ENCODE data around the gene SLC35A4.

SLC35A4 gene, protein sequence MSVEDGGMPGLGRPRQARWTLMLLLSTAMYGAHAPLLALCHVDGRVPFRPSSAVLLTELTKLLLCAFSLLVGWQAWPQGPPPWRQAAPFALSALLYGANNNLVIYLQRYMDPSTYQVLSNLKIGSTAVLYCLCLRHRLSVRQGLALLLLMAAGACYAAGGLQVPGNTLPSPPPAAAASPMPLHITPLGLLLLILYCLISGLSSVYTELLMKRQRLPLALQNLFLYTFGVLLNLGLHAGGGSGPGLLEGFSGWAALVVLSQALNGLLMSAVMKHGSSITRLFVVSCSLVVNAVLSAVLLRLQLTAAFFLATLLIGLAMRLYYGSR

DNA sequence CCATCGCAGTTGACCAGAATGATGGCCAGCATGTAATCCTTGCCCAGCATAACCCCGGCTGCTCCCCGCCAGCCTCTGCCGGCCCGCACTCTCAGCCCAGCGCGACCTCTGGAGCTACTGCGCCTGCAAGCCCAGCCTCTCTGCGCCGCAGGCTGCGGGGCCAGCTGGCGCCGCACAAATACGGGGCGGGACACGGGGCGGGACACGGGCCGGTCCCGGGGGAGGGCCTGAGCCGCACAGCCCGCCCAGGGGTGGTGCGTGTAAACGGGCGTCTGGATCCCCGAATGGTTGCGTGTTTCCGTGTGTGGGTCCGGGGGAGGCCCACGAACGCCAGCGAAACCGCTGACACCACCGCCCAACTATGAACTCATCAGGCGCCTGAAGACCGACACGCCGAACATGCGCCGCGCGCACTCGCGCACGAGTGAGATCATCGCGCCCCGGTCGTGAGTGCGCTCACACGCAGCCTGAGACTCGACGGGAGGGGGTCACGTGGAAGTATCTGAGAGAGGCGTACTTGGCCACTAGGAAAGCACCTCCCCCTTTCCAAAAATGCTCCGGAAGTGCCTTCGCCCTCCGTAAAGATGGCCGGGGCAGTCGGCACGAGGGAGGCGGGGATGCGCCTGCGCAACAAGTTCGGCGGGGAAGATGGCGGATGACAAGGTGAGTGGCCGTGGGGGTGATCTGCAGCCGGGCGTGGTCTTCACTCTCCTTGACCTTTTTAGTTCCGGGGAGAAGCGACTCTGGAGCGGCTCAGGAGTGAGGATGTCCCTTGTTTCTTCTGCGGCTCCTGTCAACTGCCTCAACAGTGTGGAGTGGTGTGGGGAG, at the start of gene SLC35A4, which contains the start of gene APBB3:
Gene SLC35A4, plus strand, starts transcription at position 633 of the 828 bp plus-strand sequence. CDS start 2,342 bp downstream, outside the sequence.
Gene APBB3, minus strand, starts transcription at position 403 of the 828 bp plus-strand sequence. Its CDS starts 353 bp downstream, at position 50.
- peak; percentile 99 for DNase-seq (ENCODE audit: low read depth)

DNA sequence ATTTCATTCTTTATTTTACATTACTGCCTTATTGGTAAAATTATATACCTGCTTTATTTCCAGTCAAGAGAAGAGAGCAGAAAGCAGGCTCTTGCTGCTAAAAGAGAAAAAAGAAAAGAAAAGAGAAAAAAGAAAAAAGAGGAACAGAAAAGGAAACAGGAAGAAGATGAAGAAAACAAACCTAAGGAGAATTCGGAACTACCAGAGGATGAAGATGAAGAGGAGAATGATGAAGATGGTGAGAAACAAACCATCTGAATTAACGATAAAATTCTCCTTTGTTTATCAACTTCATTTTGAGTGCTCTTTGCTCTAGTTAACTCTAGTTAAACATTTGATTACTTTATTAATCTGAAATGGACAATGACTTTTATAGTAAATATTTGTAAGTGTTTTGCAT, 40.6 kb upstream of the SLC35A4 start:
- no peak for DNase-seq (ENCODE audit: low read depth)

DNA sequence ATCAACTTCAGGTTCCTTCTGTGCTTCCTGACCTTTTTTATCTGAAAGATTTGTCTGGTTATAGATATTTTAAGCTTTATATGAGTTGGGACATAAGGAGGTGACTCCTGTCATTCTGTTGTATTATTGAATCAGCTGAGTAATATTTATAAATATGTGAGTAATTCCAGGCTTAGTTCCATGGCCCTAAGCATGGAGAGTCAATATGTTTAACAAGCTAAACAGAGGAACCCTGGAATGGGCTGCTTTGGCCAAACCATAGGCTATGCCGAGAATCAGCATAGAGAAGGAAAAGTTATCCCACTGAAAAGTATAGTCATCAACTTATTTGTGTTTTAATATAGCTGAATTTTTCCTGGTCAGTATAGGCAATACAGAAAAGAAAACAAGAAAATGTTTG, 24.4 kb upstream of the SLC35A4 start:
- no peak for DNase-seq (ENCODE audit: low read depth)

DNA sequence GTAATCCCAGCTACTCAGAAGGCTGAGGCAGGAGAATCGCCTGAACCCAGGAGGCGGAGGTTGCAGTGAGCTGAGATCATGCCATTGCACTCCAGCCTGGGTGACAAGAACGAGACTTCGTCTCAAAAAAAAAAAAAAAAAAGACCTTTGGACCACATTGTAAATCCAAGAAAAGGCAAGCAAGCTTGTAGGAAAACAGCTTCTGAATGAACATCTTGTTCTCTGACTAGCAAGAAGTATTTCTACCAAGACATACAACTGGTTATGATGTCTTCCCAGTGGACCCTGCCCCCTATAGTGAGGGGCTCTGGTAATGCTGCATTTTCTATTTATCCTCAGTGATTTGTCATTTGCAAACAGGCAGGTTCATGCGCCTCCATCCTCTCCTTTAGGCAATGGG, 21.7 kb upstream of the SLC35A4 start:
- no peak for DNase-seq (ENCODE audit: low read depth)

DNA sequence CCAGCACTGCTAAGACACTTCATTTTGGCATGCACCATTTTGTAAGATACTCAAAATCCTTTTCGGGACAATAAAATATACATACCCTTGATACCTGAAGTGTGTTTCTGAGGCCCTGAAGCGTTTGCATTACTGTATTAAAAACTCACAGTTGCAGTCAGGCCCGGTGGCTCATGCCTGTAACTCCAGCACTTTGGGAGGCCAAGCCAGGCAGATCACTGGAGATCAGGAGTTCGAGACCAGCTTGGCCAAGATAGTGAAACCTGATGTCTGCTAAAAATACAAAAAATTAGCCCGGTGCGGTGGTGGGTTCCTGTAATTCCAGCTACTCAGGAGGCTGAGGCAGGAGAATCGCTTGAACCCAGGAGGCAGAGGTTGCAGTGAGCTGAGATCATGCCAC, 19.6 kb upstream of the SLC35A4 start:
- no peak for DNase-seq (ENCODE audit: low read depth)

DNA sequence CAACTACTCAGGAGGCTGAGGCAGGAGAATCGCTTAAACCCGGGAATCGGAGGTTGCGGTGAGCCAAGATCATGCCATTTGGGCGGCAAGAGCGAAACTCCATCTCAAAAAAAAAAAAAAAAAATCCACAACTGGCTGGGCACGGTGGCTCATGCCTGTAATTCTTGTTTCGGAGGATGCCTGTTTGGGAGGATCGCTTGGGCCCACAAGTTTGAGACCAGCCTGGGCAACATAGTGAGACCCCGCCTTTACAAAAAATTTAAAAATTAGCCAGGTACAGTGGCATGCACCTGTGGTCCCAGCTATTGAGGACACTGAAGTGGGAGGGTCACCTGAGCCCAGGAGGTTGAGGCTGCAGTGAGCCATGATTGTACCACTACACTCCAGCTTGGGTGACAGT, 19.0 kb upstream of the SLC35A4 start:
- DNase-seq (ENCODE audit: low read depth) = no peak

DNA sequence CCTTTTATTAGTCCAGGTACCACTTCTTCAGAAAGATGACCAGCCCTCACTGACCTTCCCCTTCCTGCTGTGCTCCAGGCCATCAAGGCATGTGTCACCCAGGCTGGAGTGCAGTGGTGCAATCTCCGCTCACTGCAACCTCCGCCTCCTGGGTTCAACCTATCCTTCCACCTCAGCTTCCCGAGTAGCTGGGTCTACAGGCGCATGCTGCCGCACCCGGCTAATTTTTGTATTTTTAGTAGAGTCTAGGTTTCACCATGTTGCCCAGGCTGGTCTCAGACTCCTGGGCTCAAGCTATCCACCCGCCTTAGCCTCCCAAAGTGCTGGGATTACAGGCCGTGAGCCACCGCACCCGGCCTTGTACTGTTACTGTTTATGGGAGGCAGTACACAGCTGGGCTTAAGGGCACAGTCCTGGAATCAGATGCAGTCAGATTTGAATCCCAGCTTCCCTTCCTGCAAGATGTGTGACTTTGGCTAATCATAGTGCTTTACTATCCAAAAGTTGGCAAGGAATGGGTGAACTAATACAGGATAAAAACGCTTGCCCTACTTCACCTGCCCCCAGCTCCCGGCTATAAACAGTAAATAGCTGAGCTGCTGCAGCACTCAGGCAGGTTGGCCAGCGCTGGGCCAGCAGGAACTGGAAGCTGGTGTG, 17.6 kb upstream of the SLC35A4 start:
- DNase-seq (ENCODE audit: low read depth) = no peak

DNA sequence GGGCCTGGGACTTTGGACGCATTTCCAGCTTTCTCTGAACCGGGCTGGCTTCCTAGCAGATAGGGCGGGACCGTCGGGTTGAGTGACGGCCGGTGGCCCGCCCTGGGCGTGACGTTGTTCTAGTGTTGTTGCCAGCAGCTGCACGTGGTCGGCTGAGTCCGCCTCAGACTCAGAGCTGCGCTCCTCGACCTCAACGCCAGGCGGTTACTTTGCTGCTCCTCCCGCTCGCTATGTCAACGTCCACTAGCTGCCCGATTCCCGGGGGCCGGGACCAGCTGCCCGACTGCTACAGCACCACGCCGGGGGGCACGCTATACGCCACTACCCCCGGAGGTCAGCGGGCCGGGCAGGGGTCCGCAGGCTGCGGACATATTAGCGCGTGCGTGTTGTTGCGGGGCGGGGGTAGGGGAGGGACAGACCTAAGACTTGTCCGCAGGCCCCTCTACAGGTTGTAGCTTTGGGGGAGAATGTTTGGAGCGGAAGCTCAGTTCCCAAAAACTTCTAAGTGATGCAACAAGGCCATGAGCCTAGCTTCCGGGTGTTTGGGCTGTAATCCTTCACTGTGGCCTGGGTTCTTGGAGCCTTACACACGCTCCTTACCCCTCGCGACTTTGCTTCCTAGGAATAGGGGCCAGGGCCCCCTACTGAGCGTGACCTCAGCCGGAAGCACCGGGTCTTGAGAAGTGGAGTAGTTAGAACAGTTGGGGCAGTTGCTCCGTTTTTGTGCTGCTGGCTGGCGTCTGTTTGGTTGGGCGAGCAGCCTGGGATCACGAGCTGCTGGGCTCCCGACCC, 16.9 kb upstream of the SLC35A4 start, which contains the start of gene EIF4EBP3:
Gene EIF4EBP3, plus strand, starts transcription at position 155 of the 792 bp plus-strand sequence. Its CDS starts 76 bp downstream, at position 231.
- DNase-seq (ENCODE audit: low read depth) = peak; percentile 74

DNA sequence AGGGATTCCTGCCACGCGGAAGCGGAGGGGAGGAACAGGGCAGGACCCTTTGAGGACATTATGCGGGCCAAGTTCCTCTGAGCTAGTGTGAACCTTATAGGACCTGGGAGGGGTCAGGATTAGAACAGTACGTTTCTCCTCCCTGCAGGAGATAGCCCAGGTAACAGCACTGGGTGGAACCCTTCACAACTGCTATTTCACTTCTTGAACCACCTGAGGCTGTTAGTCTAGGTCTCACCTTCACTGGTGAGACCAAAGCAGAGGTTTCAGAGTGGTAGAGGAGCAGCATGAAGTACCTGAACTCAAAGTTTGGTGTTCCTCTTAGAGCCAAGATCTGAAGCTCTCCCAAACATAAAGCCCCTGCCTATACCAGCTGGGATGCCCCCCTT, 16.3 kb upstream of the SLC35A4 start:
- no peak for DNase-seq (ENCODE audit: low read depth)

DNA sequence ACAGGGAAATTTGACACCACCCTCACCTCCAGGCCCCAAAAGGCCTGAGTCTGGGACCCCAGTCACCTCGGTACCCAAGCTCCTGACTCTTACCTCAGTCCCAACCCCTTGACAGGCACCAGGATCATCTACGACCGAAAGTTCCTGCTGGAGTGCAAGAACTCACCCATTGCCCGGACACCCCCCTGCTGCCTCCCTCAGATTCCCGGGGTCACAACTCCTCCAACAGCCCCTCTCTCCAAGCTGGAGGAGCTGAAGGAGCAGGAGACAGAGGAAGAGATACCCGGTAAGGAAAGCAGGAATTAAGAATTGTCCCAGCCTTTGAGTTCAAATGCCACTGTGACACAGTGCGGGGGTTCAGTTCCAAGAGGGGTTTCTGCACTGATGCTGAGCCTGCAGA, 15.8 kb upstream of the SLC35A4 start:
- no peak for DNase-seq (ENCODE audit: low read depth)

DNA sequence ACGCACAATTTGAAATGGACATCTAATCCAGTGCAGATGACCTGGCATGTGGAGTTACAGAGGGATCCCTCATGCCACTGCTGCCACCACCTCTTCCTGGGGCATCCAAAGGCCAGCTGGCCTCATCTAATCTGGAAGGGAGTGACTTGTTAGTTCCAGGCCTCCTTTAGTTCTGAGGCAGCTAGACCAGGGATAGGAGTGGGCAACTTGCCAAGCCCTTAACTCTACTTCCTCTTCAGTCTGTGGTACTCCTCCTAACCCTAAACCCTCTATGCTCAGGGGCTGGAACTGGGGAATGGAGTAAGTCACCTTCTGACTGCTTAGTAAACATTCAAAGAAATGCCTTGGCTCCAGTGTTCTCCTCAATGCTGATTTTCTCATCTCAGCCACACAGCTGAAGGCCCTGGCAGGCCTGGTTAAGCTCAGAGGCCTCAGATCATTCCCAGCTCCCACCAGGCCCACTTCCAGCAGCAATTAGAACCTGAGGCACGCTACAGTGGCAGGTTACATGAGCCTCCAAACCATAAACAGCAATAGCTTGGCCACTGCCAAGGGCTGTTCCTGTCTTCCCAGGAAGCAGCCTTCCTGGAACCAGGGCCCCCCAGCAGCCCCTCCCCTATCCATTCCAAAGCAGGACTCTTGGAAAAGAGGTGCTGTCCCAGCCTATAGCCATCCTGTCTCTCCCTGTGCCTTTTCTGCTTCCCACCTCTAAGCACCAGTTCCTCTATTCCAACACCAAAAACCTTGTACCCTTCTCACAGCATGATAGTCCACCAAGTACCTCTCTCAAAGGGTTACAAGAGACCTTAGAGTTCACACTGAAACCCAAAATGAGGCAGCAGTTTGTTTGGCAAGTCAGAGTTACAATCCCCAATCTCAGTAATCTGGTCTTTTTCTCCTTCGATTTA, 15.1 kb upstream of the SLC35A4 start:
- DNase-seq (ENCODE audit: low read depth) = no peak

DNA sequence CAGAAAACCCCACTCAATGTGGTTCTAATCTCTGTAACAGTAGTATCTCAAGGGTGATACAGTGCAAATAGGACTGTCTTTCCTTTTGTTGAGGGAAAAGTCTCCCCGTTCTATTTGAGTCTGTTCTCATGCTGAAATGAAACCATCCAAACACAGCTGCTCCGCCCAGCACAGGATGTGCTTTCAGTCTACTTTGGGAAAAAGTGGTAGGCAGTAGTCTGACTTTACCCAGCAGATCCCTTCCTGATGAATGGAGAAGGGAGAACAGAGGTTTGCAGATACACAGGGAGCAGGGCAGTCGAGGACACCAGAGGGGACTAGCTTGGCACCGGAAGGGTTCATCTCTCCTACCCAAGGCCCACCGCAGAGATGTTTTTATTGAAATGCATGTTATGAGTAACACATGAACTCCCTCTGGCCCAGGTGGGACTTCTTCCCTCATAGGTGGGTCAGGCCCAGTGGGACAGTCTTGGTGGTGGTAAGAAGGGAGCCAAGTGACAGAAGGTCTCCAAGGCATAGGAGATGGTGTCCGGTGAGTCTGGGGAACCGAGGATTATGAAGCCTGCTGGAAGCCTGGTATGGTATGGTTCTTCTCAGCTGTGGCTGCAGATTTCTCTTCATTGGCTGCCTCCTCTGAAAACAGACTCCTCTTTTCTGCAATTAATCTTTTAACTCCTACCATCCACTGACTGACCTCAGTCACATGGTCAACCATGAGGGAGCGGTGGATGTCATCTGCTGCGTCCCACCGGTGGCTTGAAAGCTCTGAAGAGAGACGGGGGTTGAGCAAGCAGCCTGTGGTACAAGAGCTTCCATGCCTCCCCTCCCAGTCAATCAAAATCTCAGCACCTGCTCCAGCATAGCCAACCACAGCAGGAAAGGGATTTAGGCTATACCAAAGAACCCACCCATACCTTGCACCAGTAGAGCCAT, 14.2 kb upstream of the SLC35A4 start:
- no peak for DNase-seq (ENCODE audit: low read depth)

DNA sequence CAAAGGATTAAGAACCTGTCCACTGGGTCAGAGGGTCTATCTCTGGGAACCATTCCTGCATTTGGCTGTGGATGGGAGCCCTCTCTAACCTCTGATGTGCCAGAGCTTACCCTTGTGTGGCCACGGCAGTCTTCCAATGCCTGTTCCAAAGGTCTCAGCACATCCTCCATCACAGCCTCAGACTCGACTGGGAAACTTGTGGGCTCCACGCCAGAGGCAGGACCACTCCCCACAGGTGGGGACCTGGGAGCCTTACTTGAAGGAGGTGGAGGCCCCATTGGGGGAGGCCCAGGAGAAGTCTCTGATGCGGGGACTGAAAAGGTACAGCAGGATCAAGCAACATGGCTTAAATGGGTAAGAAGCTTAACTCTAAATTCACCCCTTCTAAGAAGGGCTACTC, 12.8 kb upstream of the SLC35A4 start:
- DNase-seq (ENCODE audit: low read depth) = no peak

DNA sequence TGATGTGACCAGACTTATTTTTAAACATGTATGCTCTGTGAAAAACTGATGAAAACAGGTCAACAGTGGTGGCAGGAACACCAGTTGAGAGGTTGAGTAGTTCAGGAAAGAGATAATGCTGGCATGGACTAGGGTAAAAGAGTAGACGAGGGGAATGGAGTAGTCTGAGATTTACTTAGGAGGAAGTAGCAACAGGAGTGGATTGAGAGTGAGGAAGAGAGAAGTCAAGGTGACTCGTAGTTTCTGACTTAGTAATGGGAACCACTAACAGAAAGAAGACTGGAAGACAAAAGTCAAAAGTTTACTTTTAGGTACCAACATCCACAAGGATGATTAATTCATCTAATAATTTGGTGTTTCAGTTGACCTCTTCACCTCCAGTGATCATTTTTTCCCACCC, 11.0 kb upstream of the SLC35A4 start:
- DNase-seq (ENCODE audit: low read depth) = no peak

DNA sequence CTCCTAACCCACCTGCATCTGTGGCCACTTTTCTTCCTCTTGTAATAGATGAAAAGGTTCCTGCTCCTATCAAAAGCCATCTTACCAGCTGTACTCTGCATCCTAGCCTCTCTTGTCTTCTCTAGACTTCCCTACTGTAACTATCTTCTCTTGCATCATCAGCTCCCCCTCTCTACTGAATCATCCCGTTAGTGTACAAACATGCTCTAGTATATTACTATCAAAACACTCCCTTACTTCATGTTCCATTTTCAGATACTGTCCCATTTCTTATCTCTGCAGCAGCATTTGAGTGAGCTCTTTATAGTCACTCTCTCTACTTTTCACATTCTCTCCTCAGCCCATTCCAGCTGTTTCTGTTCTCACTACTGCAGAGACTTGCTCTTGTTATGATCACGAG, 10.2 kb upstream of the SLC35A4 start:
- DNase-seq (ENCODE audit: low read depth) = no peak

DNA sequence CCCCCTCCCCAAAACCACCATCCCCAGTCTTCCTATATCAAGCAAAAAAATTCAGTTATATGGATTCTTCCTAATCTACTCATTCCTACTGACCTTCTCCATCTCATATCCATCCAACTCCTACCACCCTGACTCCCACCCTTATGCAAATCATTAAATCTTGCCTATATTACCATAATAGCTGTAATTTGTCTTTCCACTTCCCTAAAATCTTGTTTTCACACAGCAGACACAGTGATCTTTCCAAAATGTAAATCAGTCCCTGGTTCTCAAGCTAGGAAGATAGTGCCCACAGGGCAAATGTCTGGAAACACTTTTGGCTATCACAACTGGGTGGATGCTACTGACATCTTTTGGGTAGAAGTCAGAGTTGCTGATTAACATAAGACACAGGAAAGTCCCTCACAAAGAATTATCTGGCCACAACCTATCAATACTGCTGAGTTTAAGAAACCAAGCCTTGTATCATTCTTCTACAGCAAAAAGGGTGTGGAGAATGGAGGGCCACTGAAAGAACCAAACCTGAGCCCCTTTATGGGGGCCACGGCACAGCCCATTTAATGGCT, 8.8 kb upstream of the SLC35A4 start:
- no peak for DNase-seq (ENCODE audit: low read depth)

DNA sequence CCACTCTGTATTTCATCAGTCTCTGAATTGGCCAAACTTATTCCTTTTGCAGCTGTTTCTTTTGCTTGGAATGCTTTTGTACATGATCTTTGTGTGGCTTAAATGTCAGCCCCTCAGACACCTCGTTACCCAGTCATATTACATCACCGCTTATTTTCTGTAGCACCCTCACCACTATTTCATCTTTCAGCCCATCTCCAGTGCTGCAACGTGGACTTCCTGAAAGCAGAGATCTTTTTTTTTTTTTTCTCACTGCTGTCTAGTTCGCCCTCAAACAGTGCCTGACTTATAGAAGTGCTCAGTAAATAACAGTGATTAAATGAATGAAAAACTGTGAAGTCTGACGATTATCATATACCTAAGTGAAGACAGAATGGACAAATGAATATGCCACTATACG, 8.2 kb upstream of the SLC35A4 start:
- DNase-seq (ENCODE audit: low read depth) = no peak

DNA sequence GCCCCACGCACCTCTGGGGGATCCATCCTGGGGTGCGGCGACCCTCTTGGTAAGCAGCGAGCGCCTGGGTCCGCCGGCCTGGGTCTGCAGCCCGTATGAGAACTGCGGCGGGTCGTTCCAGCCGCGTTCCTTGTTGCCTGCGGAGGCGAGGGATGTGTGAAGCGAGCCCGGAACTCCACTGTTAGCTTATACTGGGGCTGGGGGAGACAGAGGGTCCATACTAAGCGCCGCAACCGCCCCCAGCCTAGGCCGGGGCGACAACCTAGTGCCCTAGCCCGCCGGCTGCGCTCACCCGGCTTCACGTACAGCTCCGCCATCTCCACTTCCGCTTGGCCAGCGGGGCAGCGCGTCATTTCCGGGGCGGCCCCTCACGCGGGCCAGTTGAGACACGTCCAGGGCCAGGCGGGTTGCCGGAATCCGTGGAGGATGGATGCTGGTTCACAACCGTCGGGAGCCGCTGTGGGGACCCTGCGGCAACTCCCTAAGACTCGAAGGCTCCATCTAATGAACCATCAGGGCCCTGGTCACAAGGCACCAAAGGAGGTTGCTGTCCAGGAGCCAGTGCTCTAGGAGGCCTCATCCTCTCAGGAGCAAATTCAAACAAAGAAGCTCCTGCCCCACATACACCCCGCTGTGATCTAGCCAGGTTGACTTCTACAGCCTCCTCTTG, 7.4 kb upstream of the SLC35A4 start, which contains the start of gene SRA1:
Gene SRA1, minus strand, starts transcription at position 338 of the 670 bp plus-strand sequence. Its CDS starts 21 bp downstream, at position 317.
- DNase-seq (ENCODE audit: low read depth) = peak; percentile 73

DNA sequence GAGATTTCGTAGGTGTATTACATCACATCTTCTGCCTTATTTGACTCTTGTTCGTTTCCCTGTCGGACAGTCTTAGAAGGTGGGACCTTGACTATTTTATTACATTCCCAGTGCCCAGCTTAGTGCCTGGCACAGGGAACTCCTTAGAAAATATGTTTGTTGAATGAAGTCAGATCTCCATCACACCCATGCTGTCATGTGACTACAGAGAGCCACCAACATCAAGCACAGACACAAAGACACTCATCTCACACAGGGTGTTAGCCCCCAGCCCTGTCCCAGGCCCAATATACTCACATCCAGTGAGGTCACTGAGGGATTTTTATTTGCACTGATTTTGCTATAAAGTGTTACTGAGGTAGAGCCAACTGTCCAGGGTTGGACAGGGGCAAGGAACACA, 6.7 kb upstream of the SLC35A4 start:
- DNase-seq (ENCODE audit: low read depth) = no peak

All from T-helper 22 cell (primary cell).